Ectodermal cell (in vitro differentiated cells): ENCODE data around the gene COL27A1.

Source experiments
- H3K27ac ChIP-seq: 2 replicates; pipeline ENCODE4 v1.7.0; 2013; ENCODE audit warnings: mild to moderate bottlenecking, low read depth, low read length; ENCODE audit not compliant: insufficient read depth, poor library complexity, severe bottlenecking
- H3K27me3 ChIP-seq: 2 replicates; pipeline ENCODE4 v1.7.0; 2013; ENCODE audit warnings: mild to moderate bottlenecking, low read length; ENCODE audit not compliant: insufficient read depth, control insufficient read depth, poor library complexity, severe bottlenecking
- H3K36me3 ChIP-seq: one replicate; pipeline ENCODE4 v1.7.0; 2013; ENCODE audit warnings: low read length; ENCODE audit not compliant: control insufficient read depth, insufficient read depth
- H3K4me1 ChIP-seq: one replicate; pipeline ENCODE4 v1.7.0; 2013; ENCODE audit warnings: low read length; ENCODE audit not compliant: control insufficient read depth, insufficient read depth
- H3K4me3 ChIP-seq: 2 replicates; pipeline ENCODE4 v1.7.0; 2013; ENCODE audit warnings: low read depth, low read length, control low read depth; ENCODE audit not compliant: insufficient read depth
- H3K9me3 ChIP-seq: 2 replicates; pipeline ENCODE4 v1.7.0; 2013; ENCODE audit warnings: mild to moderate bottlenecking, low read length, moderate library complexity; ENCODE audit not compliant: control insufficient read depth
- WGBS, 2 experiments: methylation state at CpG; one replicate each; pipeline ENCODE4 v1.1.7; 2013; ENCODE audit warnings: missing lambda C conversion rate in 2 of 2; 5-methylcytosine and 5-hydroxymethylcytosine counted together

COL27A1 gene

DNA sequence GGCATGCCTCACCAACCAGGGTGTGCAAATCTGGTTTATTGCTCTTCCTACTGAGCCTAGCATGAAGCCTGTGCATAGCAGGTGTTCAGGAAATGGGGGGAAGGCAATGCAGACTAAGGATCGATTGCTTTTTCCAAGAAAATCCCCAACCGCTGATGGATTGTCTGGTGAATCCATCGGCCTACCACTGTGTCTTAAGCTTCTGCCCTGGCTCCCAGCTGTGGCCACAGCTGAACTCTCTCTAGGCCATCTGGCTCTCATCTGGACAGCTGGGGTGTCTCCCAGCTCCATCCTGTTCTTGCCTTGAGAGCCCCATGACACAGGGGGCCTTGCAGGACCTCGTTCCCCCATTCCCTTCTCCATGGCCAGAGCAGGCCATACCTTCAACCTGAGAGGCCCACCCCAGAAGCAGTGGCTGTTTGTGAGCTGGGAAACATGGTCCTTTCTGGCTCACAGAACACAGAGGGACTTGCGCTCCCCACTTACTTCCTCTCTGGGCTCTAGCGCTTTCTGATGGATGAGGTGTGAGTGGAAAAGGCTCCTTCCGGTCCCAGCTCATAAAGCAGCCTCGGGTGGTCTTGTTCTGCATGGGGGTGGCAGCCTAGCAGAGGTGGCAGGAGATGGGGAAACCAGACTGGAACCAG, 41.8 kb downstream of the COL27A1 start:
- Histone ChIP-seq H3K27me3 (no peaks in the 10 kb centered on the region), H3K4me3 (no peak overlapping the region), H3K36me3 (no peaks in the 10 kb centered on the region), H3K4me1 (no peaks in the 10 kb centered on the region), H3K9me3 (no peaks in the 10 kb centered on the region), H3K27ac (no peak overlapping the region)
- 92 to 94% methylated on average over 8 of the region's 8 CpGs for WGBS, 2 experiments

GRCh38 chr9:114198249-114199040, 43.1 kb downstream of the COL27A1 start:
- no peaks in the 10 kb centered on the region for H3K27me3 ChIP-seq
- no peaks in the 10 kb centered on the region for H3K36me3 ChIP-seq
- H3K27ac ChIP-seq = no peak overlapping the region
- no peaks in the 10 kb centered on the region for H3K9me3 ChIP-seq
- no peaks in the 10 kb centered on the region for H3K4me1 ChIP-seq
- H3K4me3 ChIP-seq = no peak overlapping the region
- 87 to 89% methylated on average over 8 of the region's 8 CpGs for WGBS, 2 experiments

GRCh38 chr9:114200721-114201300, 45.5 kb downstream of the COL27A1 start:
- WGBS, 2 experiments = 92 to 95% methylated on average over 17 of the region's 17 CpGs
- no peak overlapping the region for H3K4me3 ChIP-seq

GRCh38 chr9:114202396-114202795, 47.1 kb downstream of the COL27A1 start:
- WGBS, 2 experiments = 96 to 98% methylated on average over 6 of the region's 6 CpGs
- Histone ChIP-seq H3K4me3 (no peak overlapping the region), H3K4me1 (peaks cover 17% of the 10 kb centered on the region), H3K9me3 (no peaks in the 10 kb centered on the region), H3K27ac (no peak overlapping the region), H3K27me3 (no peaks in the 10 kb centered on the region), H3K36me3 (no peaks in the 10 kb centered on the region)

More at GRCh38 chr9:114200721-114201300, 45.5 kb downstream of the COL27A1 start:
- Histone ChIP-seq H3K27me3 (no peaks in the 10 kb centered on the region), H3K4me1 (peaks cover 2% of the 10 kb centered on the region), H3K9me3 (no peaks in the 10 kb centered on the region), H3K36me3 (no peaks in the 10 kb centered on the region), H3K27ac (no peak overlapping the region)

- no peak overlapping the region for H3K27ac ChIP-seq
- 95 to 96% methylated on average over 4 of the region's 4 CpGs for WGBS, 2 experiments
- peaks cover 20% of the 10 kb centered on the region for H3K4me1 ChIP-seq
- no peaks in the 10 kb centered on the region for H3K9me3 ChIP-seq
- H3K4me3 ChIP-seq = no peak overlapping the region
- no peaks in the 10 kb centered on the region for H3K27me3 ChIP-seq
- H3K36me3 ChIP-seq = no peaks in the 10 kb centered on the region
These were observed 47.5 kb downstream of the COL27A1 start for GRCh38 chr9:114202849-114203248.

DNA sequence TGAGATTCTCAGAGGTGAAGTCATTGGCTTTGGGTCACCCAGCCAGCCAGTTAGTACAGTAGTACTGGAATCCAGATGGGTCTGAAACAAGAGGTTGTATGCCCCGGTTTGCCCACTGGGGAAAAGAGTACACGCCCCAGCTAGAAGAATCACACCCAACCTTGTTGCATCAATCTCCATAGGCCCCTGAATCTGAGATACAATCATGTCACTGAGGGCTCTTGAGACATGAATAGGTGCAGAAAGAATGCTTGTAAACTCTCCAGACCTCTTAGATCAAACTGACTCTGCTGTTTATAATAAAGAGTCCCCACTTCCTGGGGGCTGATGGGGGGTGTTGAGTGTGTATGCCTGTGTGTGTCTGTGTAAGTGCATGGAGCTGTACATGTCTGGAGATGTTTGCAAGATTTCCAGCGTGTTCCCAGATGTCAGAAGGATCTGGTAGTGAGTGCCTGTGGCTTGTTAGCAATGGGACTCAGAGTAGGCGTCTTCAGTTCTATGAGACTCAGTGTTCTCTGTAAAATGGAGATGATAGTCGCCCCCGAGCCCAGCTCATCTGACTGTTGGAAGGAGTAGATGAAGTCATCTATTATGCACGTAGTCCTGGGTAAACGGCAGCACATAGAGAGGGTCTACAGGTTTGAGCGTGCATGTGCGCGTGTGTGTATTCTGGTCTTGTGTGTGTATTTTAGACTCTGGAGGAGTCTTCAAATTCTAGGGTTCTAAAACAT, 48.2 kb downstream of the COL27A1 start:
- Histone ChIP-seq H3K27me3 (no peaks in the 10 kb centered on the region), H3K4me1 (peaks cover 20% of the 10 kb centered on the region), H3K4me3 (no peak overlapping the region), H3K27ac (no peak overlapping the region), H3K9me3 (no peaks in the 10 kb centered on the region), H3K36me3 (no peaks in the 10 kb centered on the region)
- WGBS, 2 experiments = 95% methylated on average over 11 of the region's 11 CpGs

- 90 to 95% methylated on average over 4 of the region's 4 CpGs for WGBS, 2 experiments
These were observed 48.9 kb downstream of the COL27A1 start for GRCh38 chr9:114204265-114204664.

GRCh38 chr9:114205171-114206015, 50.1 kb downstream of the COL27A1 start:
- Histone ChIP-seq H3K27ac (no peak overlapping the region), H3K9me3 (no peaks in the 10 kb centered on the region), H3K4me1 (peaks cover 20% of the 10 kb centered on the region), H3K4me3 (no peak overlapping the region), H3K36me3 (no peaks in the 10 kb centered on the region), H3K27me3 (no peaks in the 10 kb centered on the region)
- 90 to 93% methylated on average over 10 of the region's 10 CpGs for WGBS, 2 experiments

More at GRCh38 chr9:114204265-114204664, 48.9 kb downstream of the COL27A1 start:
- no peaks in the 10 kb centered on the region for H3K36me3 ChIP-seq
- no peak overlapping the region for H3K4me3 ChIP-seq
- no peaks in the 10 kb centered on the region for H3K9me3 ChIP-seq
- H3K4me1 ChIP-seq = peaks cover 20% of the 10 kb centered on the region
- H3K27ac ChIP-seq = no peak overlapping the region
- no peaks in the 10 kb centered on the region for H3K27me3 ChIP-seq

DNA sequence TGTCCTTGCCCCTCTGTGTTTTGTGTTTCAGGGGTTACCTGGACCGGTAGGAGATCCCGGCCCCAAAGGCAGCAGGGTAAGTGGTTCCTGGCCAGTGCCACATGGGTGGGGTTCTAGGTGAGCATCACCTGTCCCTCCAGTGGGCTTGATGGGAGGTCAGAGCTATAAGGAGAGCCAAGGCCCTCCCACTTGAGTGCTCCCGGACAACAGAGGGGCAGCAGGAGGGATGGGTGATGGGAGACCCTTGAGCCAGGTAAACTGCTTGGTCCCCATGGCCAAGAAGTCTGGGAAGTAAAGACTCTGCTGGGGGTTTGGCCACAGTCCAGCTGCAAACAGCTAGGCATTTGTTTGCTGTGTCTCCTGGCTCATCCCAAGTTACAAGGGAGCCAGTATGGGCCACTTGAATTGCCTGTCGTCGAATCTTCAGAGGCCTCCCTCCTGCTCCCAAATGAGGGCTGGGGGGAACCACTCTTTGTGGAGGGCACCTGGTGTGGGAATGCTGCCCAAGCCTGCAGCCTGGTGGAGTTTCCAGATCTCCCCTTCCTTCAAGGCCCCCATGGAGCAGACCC, 51.0 kb downstream of the COL27A1 start:
- Histone ChIP-seq H3K27ac (peak overlapping the region; percentile 44), H3K4me3 (no peak overlapping the region), H3K36me3 (no peaks in the 10 kb centered on the region), H3K4me1 (peaks cover 20% of the 10 kb centered on the region), H3K9me3 (no peaks in the 10 kb centered on the region), H3K27me3 (no peaks in the 10 kb centered on the region)
- 89% methylated on average over 5 of the region's 5 CpGs for WGBS, 2 experiments
